ENCODE measurements around the gene TSSK6. TPM values are rescaled to one million over a fixed set of nuclear protein-coding genes. Genes with fewer than 3 reads are reported as not detected.

Gene TSSK6
- total RNA-seq, 1 experiment from 2014 or later: 4.7 TPM

- ATAC-seq (no peak), DNase-seq (ENCODE audit: low spot score) (no peak)
- Mint-ChIP-seq H3K9me3 (no peaks in the 10 kb centered on the region), H3K36me3 (no peaks in the 10 kb centered on the region), H3K27me3 (ENCODE audit: low read depth) (peaks cover 5% of the 10 kb centered on the region), H3K27ac (no peak overlapping the region), H3K4me3 (no peak overlapping the region), H3K4me1 (no peaks in the 10 kb centered on the region; the same call in 1 of the 2 replicates)
- POLR2A ChIA-PET: no interaction called here
- TF ChIP-seq E2F4 (CRISPR knock-in tag; IDR thresholded peaks at IDR 0.05; ENCODE audit: borderline replicate concordance, low read depth) (no peak), FOXK1 (CRISPR knock-in tag; IDR thresholded peaks at IDR 0.05) (no peak), PREB (CRISPR knock-in tag; IDR thresholded peaks at IDR 0.05; ENCODE audit: borderline replicate concordance) (no peak), NFE2L1 (CRISPR knock-in tag; IDR thresholded peaks at IDR 0.05) (no peak), TP53 (CRISPR knock-in tag; IDR thresholded peaks at IDR 0.05) (no peak), NR3C1 (CRISPR knock-in tag; conservative IDR thresholded peaks at IDR 0.05; ENCODE audit: low read depth) (no peak), ATF6 (CRISPR knock-in tag; IDR thresholded peaks at IDR 0.05) (no peak), GTF2I (CRISPR knock-in tag; conservative IDR thresholded peaks at IDR 0.05) (no peak), ZNF281 (CRISPR knock-in tag; IDR thresholded peaks at IDR 0.05) (no peak), ETV6 (CRISPR knock-in tag; IDR thresholded peaks at IDR 0.05) (no peak), PRRX2 (CRISPR knock-in tag; IDR thresholded peaks at IDR 0.05) (no peak), MXD4 (CRISPR knock-in tag; IDR thresholded peaks at IDR 0.05; ENCODE audit: borderline replicate concordance) (no peak), AFF4 (CRISPR knock-in tag; IDR thresholded peaks at IDR 0.05; ENCODE audit: borderline replicate concordance) (no peak), ESRRA (CRISPR knock-in tag; IDR thresholded peaks at IDR 0.05; ENCODE audit: borderline replicate concordance) (no peak), USF2 (CRISPR knock-in tag; IDR thresholded peaks at IDR 0.05) (no peak), ZSCAN18 (CRISPR knock-in tag; IDR thresholded peaks at IDR 0.05) (no peak)
- CTCF ChIA-PET: interaction anchor here (3.2 kb wide), 1 partner anchor 9 kb away, joined by 23 read pairs; no protein-coding TSS in a partner anchor
Measured at GRCh38 chr19:19544954-19545591, 29.7 kb upstream of the TSSK6 start.
